ENCODE measurements around the gene STN1. TPM values are rescaled to one million over a fixed set of nuclear protein-coding genes. Genes with fewer than 3 reads are reported as not detected.

STN1 gene
- total RNA-seq, 1 donor from 2014 or later: 42.3 TPM

DNA sequence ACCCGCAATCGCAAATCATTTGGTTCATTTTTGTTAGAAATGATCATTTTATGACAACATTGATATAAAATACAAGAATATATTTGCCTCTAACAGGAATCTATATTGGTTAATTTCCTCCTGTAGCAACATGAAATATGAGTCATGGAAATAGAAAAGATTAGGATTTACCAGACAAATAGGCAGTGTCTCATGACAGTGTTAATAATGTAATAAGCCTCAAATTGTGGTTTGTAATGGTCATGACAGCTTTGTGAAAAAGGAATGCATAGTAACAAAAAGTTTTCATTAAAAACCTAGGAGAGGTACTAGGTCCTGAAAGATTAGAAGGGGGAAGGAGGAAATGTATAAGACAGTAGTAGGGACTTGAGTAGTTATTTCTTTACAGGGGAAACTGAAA lies 41.0 kb upstream of the STN1 start:
- intact Hi-C loops (cut with DNase I): no loop called here
- ATAC-seq: no peak
- no peak overlapping the region for H3K27ac ChIP-seq
- no peaks in the 10 kb centered on the region for H3K27me3 ChIP-seq
- TF ChIP-seq, protein P1, sequence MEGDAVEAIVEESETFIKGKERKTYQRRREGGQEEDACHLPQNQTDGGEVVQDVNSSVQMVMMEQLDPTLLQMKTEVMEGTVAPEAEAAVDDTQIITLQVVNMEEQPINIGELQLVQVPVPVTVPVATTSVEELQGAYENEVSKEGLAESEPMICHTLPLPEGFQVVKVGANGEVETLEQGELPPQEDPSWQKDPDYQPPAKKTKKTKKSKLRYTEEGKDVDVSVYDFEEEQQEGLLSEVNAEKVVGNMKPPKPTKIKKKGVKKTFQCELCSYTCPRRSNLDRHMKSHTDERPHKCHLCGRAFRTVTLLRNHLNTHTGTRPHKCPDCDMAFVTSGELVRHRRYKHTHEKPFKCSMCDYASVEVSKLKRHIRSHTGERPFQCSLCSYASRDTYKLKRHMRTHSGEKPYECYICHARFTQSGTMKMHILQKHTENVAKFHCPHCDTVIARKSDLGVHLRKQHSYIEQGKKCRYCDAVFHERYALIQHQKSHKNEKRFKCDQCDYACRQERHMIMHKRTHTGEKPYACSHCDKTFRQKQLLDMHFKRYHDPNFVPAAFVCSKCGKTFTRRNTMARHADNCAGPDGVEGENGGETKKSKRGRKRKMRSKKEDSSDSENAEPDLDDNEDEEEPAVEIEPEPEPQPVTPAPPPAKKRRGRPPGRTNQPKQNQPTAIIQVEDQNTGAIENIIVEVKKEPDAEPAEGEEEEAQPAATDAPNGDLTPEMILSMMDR (IDR thresholded peaks at IDR 0.05): no peak
- no peaks in the 10 kb centered on the region for H3K4me1 ChIP-seq
- DNase-seq: no peak
- H3K36me3 ChIP-seq: no peaks in the 10 kb centered on the region
- no peak overlapping the region for H3K4me3 ChIP-seq
- H3K9me3 ChIP-seq: no peaks in the 10 kb centered on the region

DNA sequence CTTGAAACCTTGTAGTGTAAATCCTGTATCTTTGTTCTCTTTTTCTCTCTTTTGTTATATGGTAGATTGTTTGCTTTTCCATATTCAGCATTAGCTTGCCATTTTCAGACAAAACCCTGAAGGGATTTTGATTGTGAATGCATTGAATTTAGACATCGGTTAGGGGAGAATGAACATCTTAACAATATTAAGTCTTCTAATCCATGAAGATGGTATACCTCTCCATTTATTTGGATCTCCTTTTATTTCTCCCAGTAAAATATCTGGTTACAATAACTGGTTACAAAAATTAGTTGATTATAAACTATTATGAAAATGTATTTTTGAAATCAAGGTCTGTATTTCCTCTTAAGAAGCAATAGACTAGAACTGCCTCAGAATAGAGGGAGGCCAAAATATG lies 36.6 kb upstream of the STN1 start:
- DNase-seq (no peak), ATAC-seq (no peak)
- H3K4me1 ChIP-seq: no peaks in the 10 kb centered on the region
- H3K9me3 ChIP-seq: no peaks in the 10 kb centered on the region
- TF ChIP-seq, protein P1 (IDR thresholded peaks at IDR 0.05): no peak
- no peaks in the 10 kb centered on the region for H3K36me3 ChIP-seq
- no peak overlapping the region for H3K4me3 ChIP-seq
- H3K27me3 ChIP-seq: no peaks in the 10 kb centered on the region
- intact Hi-C loops (cut with DNase I): no loop called here
- H3K27ac ChIP-seq: no peak overlapping the region

DNA sequence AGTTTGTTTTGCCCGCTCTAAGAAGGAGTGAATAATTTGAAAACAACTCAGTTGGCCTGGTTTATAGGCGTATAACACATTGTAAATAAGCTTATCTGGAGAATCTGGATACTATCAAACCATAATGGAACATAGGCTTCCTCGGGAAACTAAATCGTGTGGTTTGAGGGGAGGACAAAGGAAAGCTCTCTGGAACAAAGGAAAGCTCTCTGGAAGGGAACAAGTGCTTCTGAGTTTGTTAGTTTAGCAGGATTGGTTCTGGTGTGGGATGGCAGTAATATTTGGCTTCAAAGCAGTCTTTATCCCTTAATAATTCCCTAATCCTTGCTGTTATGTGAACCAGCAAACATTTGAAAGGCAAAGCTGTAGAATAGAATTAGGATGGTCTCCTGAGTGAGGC lies 34.0 kb upstream of the STN1 start:
- no peak overlapping the region for H3K4me3 ChIP-seq
- no peaks in the 10 kb centered on the region for H3K4me1 ChIP-seq
- ATAC-seq (no peak), DNase-seq (no peak)
- no peaks in the 10 kb centered on the region for H3K36me3 ChIP-seq
- intact Hi-C loops (cut with DNase I): no loop called here
- no peaks in the 10 kb centered on the region for H3K27me3 ChIP-seq
- TF ChIP-seq, protein P1 (IDR thresholded peaks at IDR 0.05): no peak
- no peak overlapping the region for H3K27ac ChIP-seq
- H3K9me3 ChIP-seq: no peaks in the 10 kb centered on the region

DNA sequence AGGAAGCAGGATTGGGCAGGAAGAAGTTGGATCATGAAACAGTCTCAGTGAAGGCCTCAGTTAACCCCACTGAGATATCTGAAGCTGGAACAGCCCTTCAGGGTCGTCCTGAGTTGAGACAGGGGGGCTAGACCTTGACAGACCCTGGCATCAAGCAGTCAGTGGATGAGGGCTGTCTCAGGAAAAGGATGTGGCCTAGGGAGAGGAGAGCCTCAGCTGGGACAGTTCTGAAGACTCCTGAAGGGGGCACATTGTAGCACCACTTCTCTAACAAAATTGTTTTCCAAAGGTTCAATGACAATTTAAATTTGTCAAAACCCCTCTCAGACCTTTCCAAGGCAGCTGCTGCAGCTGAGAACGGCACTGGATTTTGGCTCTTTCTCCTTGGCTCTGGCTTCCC lies 33.2 kb upstream of the STN1 start:
- intact Hi-C loops (cut with DNase I): no loop called here
- H3K36me3 ChIP-seq: no peaks in the 10 kb centered on the region
- H3K4me1 ChIP-seq: no peaks in the 10 kb centered on the region
- TF ChIP-seq, protein P1 (IDR thresholded peaks at IDR 0.05): no peak
- no peak for DNase-seq
- no peak overlapping the region for H3K4me3 ChIP-seq
- H3K27ac ChIP-seq: no peak overlapping the region
- no peaks in the 10 kb centered on the region for H3K9me3 ChIP-seq
- no peak for ATAC-seq
- H3K27me3 ChIP-seq: no peaks in the 10 kb centered on the region

DNA sequence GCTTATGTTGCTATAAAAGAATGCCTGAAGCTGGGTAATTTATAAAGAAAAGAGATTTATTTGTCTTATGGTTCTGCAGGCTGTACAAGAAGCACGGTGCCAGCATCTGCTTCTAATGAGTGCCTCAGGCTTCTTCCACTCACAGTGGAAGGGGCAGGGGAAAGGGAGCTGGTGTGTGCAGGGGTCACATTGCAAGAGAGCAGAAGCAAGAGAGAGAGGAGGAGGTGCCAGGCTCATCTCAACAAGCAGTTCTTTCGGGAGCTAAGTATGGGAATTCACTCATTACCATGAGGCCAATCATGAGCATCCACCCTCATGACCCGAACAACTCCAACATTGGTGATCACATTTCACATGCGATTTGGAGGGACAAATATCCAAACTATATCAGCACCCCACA lies 31.7 kb upstream of the STN1 start:
- no peak for DNase-seq
- intact Hi-C loops (cut with DNase I): no loop called here
- TF ChIP-seq, protein P1 (IDR thresholded peaks at IDR 0.05): no peak
- Histone ChIP-seq H3K4me1 (no peaks in the 10 kb centered on the region), H3K27ac (no peak overlapping the region), H3K4me3 (no peak overlapping the region), H3K27me3 (no peaks in the 10 kb centered on the region), H3K9me3 (no peaks in the 10 kb centered on the region), H3K36me3 (no peaks in the 10 kb centered on the region)
- ATAC-seq: no peak

DNA sequence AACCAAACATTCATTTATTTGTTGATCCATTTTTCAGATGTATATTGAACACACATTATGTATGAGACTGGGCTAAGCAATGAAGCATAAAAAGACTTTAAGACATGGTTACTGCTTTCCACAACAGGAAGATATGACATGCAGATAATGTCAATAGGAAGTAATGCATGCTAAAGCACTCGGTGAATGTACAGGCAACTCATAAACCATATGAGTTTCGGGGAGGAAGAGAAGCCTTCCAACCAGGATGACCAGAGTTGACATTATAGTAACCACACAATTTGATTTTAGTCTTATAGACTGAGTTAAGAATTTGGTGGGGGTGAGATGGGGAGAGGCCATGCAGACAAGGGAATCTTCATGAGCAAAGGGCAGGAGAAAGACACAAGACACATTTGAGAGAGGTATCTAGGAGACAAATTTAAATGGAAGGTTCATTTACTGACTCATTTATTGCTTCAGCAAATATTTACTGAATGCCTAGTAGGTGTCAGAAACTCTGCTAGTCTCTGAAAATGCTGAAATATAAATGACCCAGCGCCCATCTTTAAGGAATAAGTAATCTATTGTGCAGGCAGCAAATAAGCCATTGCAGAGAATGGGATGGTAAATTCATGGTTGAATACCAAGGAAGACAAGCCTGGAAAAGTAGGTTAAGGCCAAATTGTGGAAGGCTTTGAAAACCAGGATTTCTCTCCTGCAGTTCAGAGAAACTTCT lies 30.0 kb upstream of the STN1 start:
- Histone ChIP-seq H3K9me3 (no peaks in the 10 kb centered on the region), H3K27me3 (no peaks in the 10 kb centered on the region), H3K4me1 (no peaks in the 10 kb centered on the region), H3K36me3 (no peaks in the 10 kb centered on the region), H3K4me3 (no peak overlapping the region), H3K27ac (no peak overlapping the region)
- intact Hi-C loops (cut with DNase I): no loop called here
- TF ChIP-seq, protein P1 (IDR thresholded peaks at IDR 0.05): no peak
- ATAC-seq (no peak), DNase-seq (no peak)

Measured in upper lobe of right lung (tissue), 1 donor.